ENCODE data around the gene ANKFN1.

The ANKFN1 gene

DNA sequence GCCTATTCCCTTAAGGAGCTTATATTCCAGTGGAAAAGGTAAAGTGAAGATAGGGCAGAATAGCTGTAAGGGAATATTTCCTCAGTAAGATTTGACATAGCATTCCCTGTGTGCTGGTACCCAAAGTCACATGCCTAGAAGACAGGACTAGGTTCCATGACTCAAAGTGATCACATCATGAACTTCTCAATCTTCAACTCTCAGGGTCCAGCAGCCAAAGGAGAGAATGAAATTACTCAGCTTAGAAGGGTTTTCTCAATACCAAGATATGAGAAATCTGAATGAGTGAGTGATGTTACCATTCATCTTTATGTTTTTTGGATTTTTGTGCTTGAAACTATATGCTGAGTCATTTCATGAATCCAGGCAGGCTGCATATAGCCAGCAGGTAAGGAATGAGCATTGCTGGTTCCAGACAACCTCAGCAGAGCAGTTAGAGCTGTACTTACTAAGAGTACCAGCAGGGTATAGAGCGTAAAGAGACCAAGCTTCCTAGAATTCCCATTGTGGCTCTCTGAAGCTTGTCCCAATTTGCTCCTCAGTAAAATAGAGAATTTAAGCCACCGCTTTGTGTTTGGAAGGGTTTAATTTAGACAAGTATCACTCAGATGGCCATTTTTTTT lies 91.1 kb downstream of the ANKFN1 start:
- no peaks in the 10 kb centered on the region for H3K4me1 ChIP-seq (ENCODE audit: control extremely low read depth in 1 of 4, control insufficient read depth in 4 of 4, insufficient read depth in 4 of 4, low read length in 3 of 4)
- H3K27ac ChIP-seq (ENCODE audit: insufficient read depth in 1 of 2, low read depth in 1 of 2, low read length in 2 of 2, poor library complexity in 1 of 2, severe bottlenecking in 2 of 2) = no peak overlapping the region
- H3K4me3 ChIP-seq (ENCODE audit: control insufficient read depth in 1 of 7, extremely low read depth in 1 of 7, insufficient read depth in 4 of 7, low read depth in 2 of 7, low read length in 6 of 7) = no peak overlapping the region
- DNase-seq = no peak
- no peaks in the 10 kb centered on the region for H3K9me3 ChIP-seq (ENCODE audit: control extremely low read depth in 1 of 5, control insufficient read depth in 4 of 5, insufficient read depth in 2 of 5, low read depth in 1 of 5, low read length in 4 of 5)
- ChIA-PET POLR2A (no interaction called here), CTCF (no interaction called here)
- no peaks in the 10 kb centered on the region for H3K27me3 ChIP-seq (replicated peaks in 2 of 5; ENCODE audit: control insufficient read depth in 4 of 5, insufficient read depth in 5 of 5, low read length in 4 of 5)
- H3K36me3 ChIP-seq (ENCODE audit: control insufficient read depth in 4 of 4, insufficient read depth in 4 of 4, low read length in 3 of 4) = no peaks in the 10 kb centered on the region
- no CpG with 5 or more reads among the region's 2 CpGs for WGBS (ENCODE audit: insufficient coverage)

GRCh38 chr17:56247816-56248215 lies 94.5 kb downstream of the ANKFN1 start:
- Histone ChIP-seq H3K27me3 (replicated peaks in 2 of 5; ENCODE audit: control insufficient read depth in 4 of 5, insufficient read depth in 5 of 5, low read length in 4 of 5) (no peaks in the 10 kb centered on the region), H3K36me3 (ENCODE audit: control insufficient read depth in 4 of 4, insufficient read depth in 4 of 4, low read length in 3 of 4) (no peaks in the 10 kb centered on the region)
- CTCF ChIA-PET = no interaction called here

DNA sequence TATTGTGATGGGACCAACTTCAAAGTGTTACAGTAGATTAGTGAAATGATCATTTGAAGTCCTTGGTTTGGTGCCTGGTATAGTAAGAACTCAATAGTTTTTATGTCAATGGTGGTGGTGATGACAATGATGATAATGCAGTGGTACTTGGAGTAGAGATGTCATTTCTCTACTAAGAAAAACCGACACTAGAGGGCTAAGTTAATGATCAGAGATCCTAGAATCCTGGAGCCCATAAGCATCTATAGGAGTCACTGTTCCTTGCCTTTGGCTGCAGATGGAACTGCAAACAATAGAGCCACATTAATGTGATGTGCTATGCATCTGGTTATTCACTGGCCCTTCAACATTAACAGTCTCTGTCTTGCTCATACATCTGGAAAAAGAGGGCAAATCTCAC lies 103.8 kb downstream of the ANKFN1 start:
- 100% methylated on average over 1 of the region's 1 CpG for WGBS (ENCODE audit: insufficient coverage)
- Histone ChIP-seq H3K27ac (ENCODE audit: insufficient read depth in 1 of 2, low read depth in 1 of 2, low read length in 2 of 2, poor library complexity in 1 of 2, severe bottlenecking in 2 of 2) (no peak overlapping the region), H3K9me3 (ENCODE audit: control extremely low read depth in 1 of 5, control insufficient read depth in 4 of 5, insufficient read depth in 2 of 5, low read depth in 1 of 5, low read length in 4 of 5) (no peaks in the 10 kb centered on the region), H3K27me3 (replicated peaks in 2 of 5; ENCODE audit: control insufficient read depth in 4 of 5, insufficient read depth in 5 of 5, low read length in 4 of 5) (peaks cover 0 to 2% (median 0%) of the 10 kb centered on the region in 5 experiments), H3K36me3 (ENCODE audit: control insufficient read depth in 4 of 4, insufficient read depth in 4 of 4, low read length in 3 of 4) (no peaks in the 10 kb centered on the region), H3K4me3 (ENCODE audit: control insufficient read depth in 1 of 7, extremely low read depth in 1 of 7, insufficient read depth in 4 of 7, low read depth in 2 of 7, low read length in 6 of 7) (no peak overlapping the region), H3K4me1 (ENCODE audit: control extremely low read depth in 1 of 4, control insufficient read depth in 4 of 4, insufficient read depth in 4 of 4, low read length in 3 of 4) (peaks cover 0 to 4% (median 4%) of the 10 kb centered on the region in 4 experiments)
- ChIA-PET CTCF (no interaction called here), POLR2A (no interaction called here)
- no peak for DNase-seq

More at GRCh38 chr17:56247816-56248215, 94.5 kb downstream of the ANKFN1 start:
- Histone ChIP-seq H3K4me3 (ENCODE audit: control insufficient read depth in 1 of 7, extremely low read depth in 1 of 7, insufficient read depth in 4 of 7, low read depth in 2 of 7, low read length in 6 of 7) (no peak overlapping the region), H3K27ac (ENCODE audit: insufficient read depth in 1 of 2, low read depth in 1 of 2, low read length in 2 of 2, poor library complexity in 1 of 2, severe bottlenecking in 2 of 2) (no peak overlapping the region), H3K9me3 (ENCODE audit: control extremely low read depth in 1 of 5, control insufficient read depth in 4 of 5, insufficient read depth in 2 of 5, low read depth in 1 of 5, low read length in 4 of 5) (no peaks in the 10 kb centered on the region), H3K4me1 (ENCODE audit: control extremely low read depth in 1 of 4, control insufficient read depth in 4 of 4, insufficient read depth in 4 of 4, low read length in 3 of 4) (no peaks in the 10 kb centered on the region)
- no peak for DNase-seq
- 100% methylated on average over 1 of the region's 1 CpG for WGBS (ENCODE audit: insufficient coverage)
- POLR2A ChIA-PET = no interaction called here

- 97% methylated on average over 5 of the region's 7 CpGs for WGBS (ENCODE audit: insufficient coverage)
- CTCF ChIA-PET = interaction anchor here (0.8 kb wide), 1 partner anchor 10 kb away, joined by 4 read pairs; no protein-coding TSS in a partner anchor
Observed at GRCh38 chr17:56260376-56261002, 107.2 kb downstream of the ANKFN1 start.

DNA sequence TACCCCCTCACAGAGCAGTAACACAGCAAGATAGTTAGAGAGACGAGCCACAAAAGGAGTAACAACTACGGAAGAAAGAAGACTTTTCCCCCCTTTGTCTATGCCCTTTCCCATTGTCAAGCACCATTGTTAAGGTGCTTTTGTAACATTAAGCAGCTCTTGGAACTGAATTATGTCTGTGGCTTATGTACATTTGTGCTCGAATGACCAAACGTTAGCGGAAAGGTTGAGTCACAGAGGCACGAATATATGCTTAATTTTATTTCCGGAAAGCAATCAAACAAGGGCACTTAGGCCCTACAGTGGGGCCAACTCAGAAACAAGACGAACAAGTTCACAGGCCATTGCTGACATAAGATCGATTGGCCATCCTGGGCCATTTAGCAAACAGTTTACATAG lies 109.5 kb downstream of the ANKFN1 start:
- Histone ChIP-seq H3K27me3 (replicated peaks in 2 of 5; ENCODE audit: control insufficient read depth in 4 of 5, insufficient read depth in 5 of 5, low read length in 4 of 5) (no peaks in the 10 kb centered on the region), H3K36me3 (ENCODE audit: control insufficient read depth in 4 of 4, insufficient read depth in 4 of 4, low read length in 3 of 4) (no peaks in the 10 kb centered on the region), H3K27ac (ENCODE audit: insufficient read depth in 1 of 2, low read depth in 1 of 2, low read length in 2 of 2, poor library complexity in 1 of 2, severe bottlenecking in 2 of 2) (no peak overlapping the region), H3K4me3 (ENCODE audit: control insufficient read depth in 1 of 7, extremely low read depth in 1 of 7, insufficient read depth in 4 of 7, low read depth in 2 of 7, low read length in 6 of 7) (no peak overlapping the region), H3K4me1 (ENCODE audit: control extremely low read depth in 1 of 4, control insufficient read depth in 4 of 4, insufficient read depth in 4 of 4, low read length in 3 of 4) (peaks cover 0 to 4% (median 4%) of the 10 kb centered on the region in 4 experiments), H3K9me3 (ENCODE audit: control extremely low read depth in 1 of 5, control insufficient read depth in 4 of 5, insufficient read depth in 2 of 5, low read depth in 1 of 5, low read length in 4 of 5) (no peaks in the 10 kb centered on the region)
- DNase-seq = no peak
- CTCF ChIA-PET = no interaction called here
- POLR2A ChIA-PET = no interaction called here
- 92% methylated on average over 8 of the region's 9 CpGs for WGBS (ENCODE audit: insufficient coverage)

More at GRCh38 chr17:56260376-56261002, 107.2 kb downstream of the ANKFN1 start:
- no peak for DNase-seq
- Histone ChIP-seq H3K4me3 (ENCODE audit: control insufficient read depth in 1 of 7, extremely low read depth in 1 of 7, insufficient read depth in 4 of 7, low read depth in 2 of 7, low read length in 6 of 7) (no peak overlapping the region), H3K27ac (ENCODE audit: insufficient read depth in 1 of 2, low read depth in 1 of 2, low read length in 2 of 2, poor library complexity in 1 of 2, severe bottlenecking in 2 of 2) (no peak overlapping the region), H3K27me3 (replicated peaks in 2 of 5; ENCODE audit: control insufficient read depth in 4 of 5, insufficient read depth in 5 of 5, low read length in 4 of 5) (no peaks in the 10 kb centered on the region), H3K4me1 (ENCODE audit: control extremely low read depth in 1 of 4, control insufficient read depth in 4 of 4, insufficient read depth in 4 of 4, low read length in 3 of 4) (peaks cover 0 to 4% (median 4%) of the 10 kb centered on the region in 4 experiments), H3K36me3 (ENCODE audit: control insufficient read depth in 4 of 4, insufficient read depth in 4 of 4, low read length in 3 of 4) (no peaks in the 10 kb centered on the region), H3K9me3 (ENCODE audit: control extremely low read depth in 1 of 5, control insufficient read depth in 4 of 5, insufficient read depth in 2 of 5, low read depth in 1 of 5, low read length in 4 of 5) (no peaks in the 10 kb centered on the region)
- POLR2A ChIA-PET = no interaction called here

DNA sequence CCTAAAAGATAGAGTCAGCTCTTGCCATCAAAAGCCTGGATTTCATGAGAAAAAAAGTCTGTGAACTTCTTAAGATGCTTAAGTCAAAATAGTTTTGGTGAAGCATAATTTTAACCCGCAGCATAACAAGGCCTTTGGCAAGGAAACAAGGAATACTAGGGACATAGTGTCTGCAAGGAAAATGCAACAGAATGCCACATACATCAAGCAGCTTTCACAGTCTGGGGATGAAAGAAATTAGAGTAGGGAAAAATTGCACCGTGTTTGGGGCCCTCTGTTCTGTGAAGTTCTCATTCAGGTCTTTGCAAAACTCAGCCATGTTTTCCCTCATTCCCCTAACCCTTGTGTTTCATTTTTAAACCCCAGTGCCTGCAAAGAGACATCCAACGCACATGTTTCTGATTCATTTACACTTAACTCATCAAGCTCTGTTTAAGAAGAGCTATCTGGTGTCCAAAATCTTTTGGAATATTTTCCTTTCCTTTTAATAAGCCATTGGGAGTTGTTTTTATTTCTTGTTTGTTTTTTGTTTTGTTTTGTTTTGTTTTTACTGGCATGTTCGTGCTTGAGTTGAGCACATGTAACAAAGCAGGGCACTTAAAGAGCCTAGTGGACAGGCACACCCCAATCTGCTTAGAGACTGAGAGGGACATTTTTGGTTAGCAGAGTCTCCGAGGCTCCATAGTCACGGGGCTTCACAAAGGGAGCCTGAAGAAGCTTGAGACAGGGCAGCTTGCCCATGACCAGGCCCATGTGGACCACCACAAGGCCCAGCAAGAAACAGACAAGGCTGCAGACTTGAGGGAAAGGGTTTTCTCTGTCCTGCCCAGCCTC lies 116.5 kb downstream of the ANKFN1 start:
- CTCF ChIA-PET = interaction anchor here (1.8 kb wide), 1 partner anchor 16 kb away, joined by 3 read pairs; no protein-coding TSS in a partner anchor
- Histone ChIP-seq H3K36me3 (ENCODE audit: control insufficient read depth in 4 of 4, insufficient read depth in 4 of 4, low read length in 3 of 4) (no peaks in the 10 kb centered on the region), H3K27ac (ENCODE audit: insufficient read depth in 1 of 2, low read depth in 1 of 2, low read length in 2 of 2, poor library complexity in 1 of 2, severe bottlenecking in 2 of 2) (no peak overlapping the region), H3K4me1 (ENCODE audit: control extremely low read depth in 1 of 4, control insufficient read depth in 4 of 4, insufficient read depth in 4 of 4, low read length in 3 of 4) (no peaks in the 10 kb centered on the region), H3K4me3 (ENCODE audit: control insufficient read depth in 1 of 7, extremely low read depth in 1 of 7, insufficient read depth in 4 of 7, low read depth in 2 of 7, low read length in 6 of 7) (no peak overlapping the region), H3K27me3 (replicated peaks in 2 of 5; ENCODE audit: control insufficient read depth in 4 of 5, insufficient read depth in 5 of 5, low read length in 4 of 5) (no peaks in the 10 kb centered on the region), H3K9me3 (ENCODE audit: control extremely low read depth in 1 of 5, control insufficient read depth in 4 of 5, insufficient read depth in 2 of 5, low read depth in 1 of 5, low read length in 4 of 5) (no peaks in the 10 kb centered on the region)
- 100% methylated on average over 4 of the region's 6 CpGs for WGBS (ENCODE audit: insufficient coverage)
- POLR2A ChIA-PET = no interaction called here
- no peak for DNase-seq

- no peaks in the 10 kb centered on the region for H3K36me3 ChIP-seq (ENCODE audit: control insufficient read depth in 4 of 4, insufficient read depth in 4 of 4, low read length in 3 of 4)
- ChIA-PET POLR2A (no interaction called here), CTCF (no interaction called here)
- no peak for DNase-seq
- no peaks in the 10 kb centered on the region for H3K27me3 ChIP-seq (replicated peaks in 2 of 5; ENCODE audit: control insufficient read depth in 4 of 5, insufficient read depth in 5 of 5, low read length in 4 of 5)
- WGBS (ENCODE audit: insufficient coverage) = 100% methylated on average over 2 of the region's 3 CpGs
- H3K4me3 ChIP-seq (ENCODE audit: control insufficient read depth in 1 of 7, extremely low read depth in 1 of 7, insufficient read depth in 4 of 7, low read depth in 2 of 7, low read length in 6 of 7) = no peak overlapping the region
- no peak overlapping the region for H3K27ac ChIP-seq (ENCODE audit: insufficient read depth in 1 of 2, low read depth in 1 of 2, low read length in 2 of 2, poor library complexity in 1 of 2, severe bottlenecking in 2 of 2)
- H3K9me3 ChIP-seq (ENCODE audit: control extremely low read depth in 1 of 5, control insufficient read depth in 4 of 5, insufficient read depth in 2 of 5, low read depth in 1 of 5, low read length in 4 of 5) = no peaks in the 10 kb centered on the region
- no peaks in the 10 kb centered on the region for H3K4me1 ChIP-seq (ENCODE audit: control extremely low read depth in 1 of 4, control insufficient read depth in 4 of 4, insufficient read depth in 4 of 4, low read length in 3 of 4)
Observed at GRCh38 chr17:56274491-56274890, 121.2 kb downstream of the ANKFN1 start.
